Activated effector memory CD4-positive, alpha-beta T cell treated with anti-CD3 and anti-CD28 coated beads, Interleukin-2, amount 50 U/mL, for 16 hours (primary cell): ENCODE results near the gene UVSSA.
"Not testable (repeated sequence)": the region's sequence is repeated elsewhere in the genome, so short reads cannot be mapped to it uniquely, and the experiment has no call there.

Experiments
- DNase-seq: peaks from one replicate; pipeline ENCODE4 v3.0.0-alpha.2; 2020

UVSSA gene

DNA sequence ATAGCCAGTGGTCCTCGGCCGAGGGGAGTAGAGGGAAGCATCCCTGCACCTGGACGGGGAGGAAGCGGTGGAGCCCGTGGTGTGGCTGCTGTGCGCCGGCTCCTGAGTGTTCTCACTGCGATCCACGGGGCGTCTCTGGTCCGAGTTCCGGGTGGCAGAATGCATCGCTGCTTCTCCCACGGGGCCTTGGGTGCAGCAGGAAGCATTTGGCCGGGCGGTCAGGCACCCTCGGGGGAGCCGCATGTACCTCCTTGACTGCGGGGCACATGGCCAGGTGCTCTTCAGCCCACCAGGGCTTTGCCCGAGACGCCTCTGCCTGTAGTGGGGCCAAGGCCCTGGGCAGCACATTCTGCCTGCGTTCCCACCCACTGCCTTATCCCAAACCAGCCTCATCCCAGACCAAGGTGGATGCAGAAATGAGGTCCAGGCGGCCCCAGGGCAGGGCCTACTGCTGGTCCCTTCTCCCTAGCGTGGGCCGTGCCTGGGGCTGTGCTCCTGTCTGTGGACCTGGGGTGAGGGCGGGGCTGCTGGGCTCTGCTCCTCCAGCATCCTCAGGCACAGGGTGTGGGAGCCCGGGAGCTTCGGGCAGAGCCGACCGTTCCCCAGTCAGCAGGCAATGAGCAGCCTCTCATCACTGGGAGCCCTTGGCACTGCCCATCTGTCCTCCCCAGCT lies 31.7 kb downstream of the UVSSA start:
- DNase-seq = no peak

DNA sequence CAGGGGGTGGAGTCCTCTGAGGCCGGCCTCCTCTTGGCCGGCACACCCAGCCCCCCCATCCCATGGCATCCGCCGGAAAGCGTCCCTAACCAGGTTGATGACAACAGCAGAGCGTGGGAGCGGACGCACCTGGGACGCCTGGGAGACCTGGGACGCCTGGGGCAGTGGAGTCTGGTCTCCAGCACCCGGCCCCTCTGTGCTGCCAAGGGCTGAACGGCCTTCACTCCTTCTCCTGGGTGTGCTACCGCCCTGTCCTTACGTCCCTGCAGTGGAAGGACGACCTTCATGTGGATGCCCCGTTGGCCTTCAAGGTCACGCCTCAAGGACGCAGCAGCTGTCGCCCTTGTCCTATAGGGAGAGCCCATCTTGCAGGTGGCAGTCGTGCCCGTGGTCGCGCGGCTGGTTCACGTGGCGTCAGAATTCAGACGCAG lies 32.4 kb downstream of the UVSSA start:
- DNase-seq = no peak

DNA sequence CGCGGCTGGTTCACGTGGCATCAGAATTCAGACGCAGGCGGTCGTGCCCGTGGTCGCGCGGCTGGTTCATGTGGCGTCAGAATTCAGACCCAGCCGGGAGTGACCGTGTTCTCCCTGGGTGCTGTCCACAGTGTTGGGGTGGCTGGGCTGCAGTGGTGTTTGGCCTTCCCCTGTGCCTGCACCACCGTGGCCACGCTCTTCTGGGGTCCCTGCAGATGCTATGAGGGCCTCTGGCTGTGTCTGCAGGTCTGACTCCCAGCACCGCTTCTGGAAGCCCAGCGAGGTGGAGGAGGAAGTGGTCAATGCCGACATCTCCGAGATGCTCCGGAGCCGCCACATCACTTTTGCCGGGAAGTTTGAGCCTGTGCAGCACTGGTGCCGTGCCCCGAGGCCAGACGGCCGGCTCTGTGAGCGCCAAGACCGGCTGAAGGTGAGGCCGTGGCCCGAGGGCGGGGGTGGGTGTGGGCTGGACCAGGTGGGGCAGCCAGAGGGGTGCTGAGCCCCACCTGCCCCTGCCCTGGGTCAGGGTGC lies 32.9 kb downstream of the UVSSA start:
- DNase-seq = no peak

DNA sequence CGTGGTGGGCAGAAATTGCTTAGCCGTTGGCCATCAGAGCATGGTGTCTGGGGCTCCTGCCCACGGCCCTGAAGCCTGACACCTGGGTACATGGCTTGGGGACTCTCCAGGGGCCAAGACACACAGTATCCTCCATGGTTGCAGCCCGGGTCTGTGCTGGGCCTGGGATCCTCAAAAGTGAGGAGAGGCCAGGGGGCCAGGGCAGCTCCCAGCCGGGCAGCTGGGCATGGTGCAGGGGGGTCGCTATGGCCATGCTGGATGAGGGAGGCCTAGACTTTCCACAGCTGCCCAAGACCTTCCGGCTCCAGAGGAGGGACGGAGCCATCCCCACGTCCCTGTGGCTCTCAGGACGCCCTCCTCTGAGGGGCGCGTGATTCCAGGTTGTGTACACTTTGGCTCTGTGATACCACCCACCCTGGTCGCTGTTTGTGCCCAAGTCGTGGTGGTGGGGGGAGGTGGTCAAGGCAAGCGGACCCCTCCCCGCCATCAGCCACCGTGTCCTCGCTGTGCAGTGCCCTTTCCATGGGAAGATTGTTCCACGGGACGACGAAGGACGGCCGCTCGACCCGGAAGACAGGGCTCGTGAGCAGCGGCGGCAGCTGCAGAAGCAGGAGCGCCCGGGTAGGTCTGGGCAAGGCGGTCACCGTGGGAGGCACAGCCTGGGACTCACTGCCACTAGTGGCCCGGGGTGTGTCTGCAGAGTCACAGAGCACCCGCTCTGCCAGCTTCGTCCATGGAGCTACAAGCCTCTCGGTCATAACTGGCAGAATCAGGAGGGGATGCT lies 33.6 kb downstream of the UVSSA start:
- no peak for DNase-seq

GRCh38 chr4:1381181-1381621 lies 34.2 kb downstream of the UVSSA start:
- DNase-seq = no peak

- DNase-seq = no peak
Measured at GRCh38 chr4:1381944-1382541, 35.0 kb downstream of the UVSSA start.

DNA sequence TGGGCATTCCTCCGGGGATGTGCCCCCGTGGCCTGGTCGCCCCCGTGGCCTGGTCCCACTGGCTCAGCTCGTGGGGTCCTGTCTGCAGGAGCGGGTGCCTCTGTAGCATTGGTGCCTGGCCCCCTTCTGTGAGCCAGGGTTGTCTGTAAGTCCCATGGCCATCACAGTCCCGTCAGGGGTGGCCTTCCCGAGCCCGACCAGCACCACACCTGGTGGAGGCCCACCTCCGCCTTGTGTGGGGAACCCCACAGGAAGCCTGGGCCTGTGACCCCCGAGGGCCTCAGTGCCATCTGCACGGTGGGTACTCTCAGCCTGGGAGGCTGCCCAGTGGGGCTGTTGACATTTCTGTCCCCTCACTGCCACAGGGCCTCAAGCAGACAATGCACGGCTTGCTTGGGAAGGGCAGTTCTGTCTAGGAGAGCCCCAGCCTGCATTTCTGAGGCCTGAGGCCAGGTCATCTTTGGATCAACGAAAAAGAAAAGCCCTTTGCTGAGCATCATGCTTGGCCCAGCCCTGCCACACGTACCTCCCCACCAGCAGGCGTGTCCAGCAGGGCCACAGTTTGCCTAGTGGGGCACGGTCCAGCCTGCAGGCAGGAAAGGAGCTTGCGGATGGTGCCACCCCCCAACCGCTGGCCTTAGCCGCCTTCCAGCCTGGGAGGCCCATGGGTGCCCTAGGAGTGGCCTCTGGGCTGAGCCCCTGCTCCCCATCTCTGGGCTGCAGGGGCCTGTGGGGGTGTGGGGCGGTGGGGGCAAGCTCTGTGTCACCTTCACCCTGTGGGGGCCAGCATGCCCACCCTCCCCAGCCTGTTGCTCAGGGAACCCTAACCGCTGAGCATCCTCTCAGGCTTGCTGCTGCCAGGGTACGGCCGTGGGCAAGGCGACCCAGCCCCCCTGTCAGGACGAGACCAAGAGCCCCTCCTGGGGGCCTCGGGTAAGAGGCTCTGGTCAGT lies 36.0 kb downstream of the UVSSA start:
- DNase-seq = no peak

- DNase-seq = no peak
Measured at GRCh38 chr4:1383728-1384591, 37.0 kb downstream of the UVSSA start.

DNA sequence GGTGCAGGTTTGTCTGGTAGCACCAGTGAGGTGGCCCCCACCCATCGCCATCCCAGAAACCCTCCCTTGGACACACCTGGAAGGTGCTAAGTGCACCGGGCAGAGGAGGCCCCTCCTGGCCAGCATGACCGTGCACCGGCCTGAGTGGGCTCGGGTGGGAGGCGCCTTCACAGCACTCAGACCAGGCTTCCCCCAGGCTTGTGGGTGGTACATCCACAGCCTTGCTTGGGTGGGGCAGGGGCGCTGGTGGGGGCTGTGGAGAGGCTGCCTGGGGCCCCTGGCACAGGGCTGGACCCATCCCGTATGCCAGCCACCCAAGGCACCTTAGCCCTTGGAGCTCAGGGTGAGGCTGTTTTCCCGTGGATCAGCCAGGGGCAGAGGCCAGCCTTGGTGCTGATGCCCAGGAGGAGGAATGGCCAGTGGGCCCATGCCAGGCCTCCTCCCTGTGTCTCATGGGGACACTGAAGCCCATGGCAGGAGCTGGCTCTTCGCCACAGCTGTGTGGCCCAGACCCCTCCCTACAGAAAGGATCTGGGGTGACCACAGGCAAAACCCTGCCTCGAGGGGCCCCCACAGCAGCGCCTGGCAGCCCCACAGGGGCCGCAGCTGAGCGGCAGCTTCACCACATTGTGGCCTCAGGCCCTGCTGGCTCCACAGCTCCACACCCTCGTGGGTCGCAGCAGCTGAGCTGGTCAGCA lies 37.8 kb downstream of the UVSSA start:
- no peak for DNase-seq

GRCh38 chr4:1385373-1386340 lies 38.6 kb downstream of the UVSSA start:
- no peak for DNase-seq

DNA sequence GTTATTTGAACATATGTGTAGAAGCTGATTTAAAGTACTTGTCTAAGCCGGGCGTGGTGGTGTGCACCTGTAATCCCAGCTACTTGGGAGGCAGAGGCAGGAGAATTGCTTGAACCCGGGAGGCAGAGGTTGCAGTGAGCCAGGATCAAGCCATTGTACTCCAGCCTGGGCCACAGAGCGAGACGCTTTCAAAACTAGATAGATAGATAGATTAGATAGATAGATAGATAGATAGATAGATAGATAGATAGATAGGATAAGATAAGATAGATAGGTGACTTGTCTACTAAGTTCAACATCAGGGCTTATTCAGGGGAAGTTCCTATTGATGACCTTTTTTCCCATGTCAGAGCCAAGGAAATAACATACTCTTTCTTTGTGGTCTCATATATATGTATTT lies 46.4 kb downstream of the UVSSA start:
- DNase-seq = not testable (repeated sequence)

DNA sequence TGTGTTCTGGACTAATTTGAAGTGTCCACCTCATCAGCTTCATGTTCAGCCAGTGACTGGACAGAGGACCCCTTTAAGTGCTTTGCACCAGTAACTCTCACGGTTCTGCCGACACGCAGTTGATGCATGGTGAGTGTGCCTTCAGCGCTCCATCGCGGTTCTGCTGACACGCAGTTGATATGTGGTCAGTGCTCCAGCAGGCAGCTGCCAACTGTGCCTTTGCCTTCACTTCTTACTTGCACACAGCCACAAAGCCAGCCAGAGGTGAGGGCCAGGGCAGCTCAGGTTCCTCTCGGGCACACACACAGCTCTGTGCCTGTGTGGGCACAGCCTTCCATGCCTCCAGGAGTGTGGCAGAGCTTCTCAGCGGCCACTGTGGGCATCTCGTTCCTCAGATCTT lies 46.9 kb downstream of the UVSSA start:
- DNase-seq = no peak

- not testable (repeated sequence) for DNase-seq
Measured at GRCh38 chr4:1394554-1395388, 47.8 kb downstream of the UVSSA start.

GRCh38 chr4:1395389-1395820 lies 48.4 kb downstream of the UVSSA start:
- not testable (repeated sequence) for DNase-seq

DNA sequence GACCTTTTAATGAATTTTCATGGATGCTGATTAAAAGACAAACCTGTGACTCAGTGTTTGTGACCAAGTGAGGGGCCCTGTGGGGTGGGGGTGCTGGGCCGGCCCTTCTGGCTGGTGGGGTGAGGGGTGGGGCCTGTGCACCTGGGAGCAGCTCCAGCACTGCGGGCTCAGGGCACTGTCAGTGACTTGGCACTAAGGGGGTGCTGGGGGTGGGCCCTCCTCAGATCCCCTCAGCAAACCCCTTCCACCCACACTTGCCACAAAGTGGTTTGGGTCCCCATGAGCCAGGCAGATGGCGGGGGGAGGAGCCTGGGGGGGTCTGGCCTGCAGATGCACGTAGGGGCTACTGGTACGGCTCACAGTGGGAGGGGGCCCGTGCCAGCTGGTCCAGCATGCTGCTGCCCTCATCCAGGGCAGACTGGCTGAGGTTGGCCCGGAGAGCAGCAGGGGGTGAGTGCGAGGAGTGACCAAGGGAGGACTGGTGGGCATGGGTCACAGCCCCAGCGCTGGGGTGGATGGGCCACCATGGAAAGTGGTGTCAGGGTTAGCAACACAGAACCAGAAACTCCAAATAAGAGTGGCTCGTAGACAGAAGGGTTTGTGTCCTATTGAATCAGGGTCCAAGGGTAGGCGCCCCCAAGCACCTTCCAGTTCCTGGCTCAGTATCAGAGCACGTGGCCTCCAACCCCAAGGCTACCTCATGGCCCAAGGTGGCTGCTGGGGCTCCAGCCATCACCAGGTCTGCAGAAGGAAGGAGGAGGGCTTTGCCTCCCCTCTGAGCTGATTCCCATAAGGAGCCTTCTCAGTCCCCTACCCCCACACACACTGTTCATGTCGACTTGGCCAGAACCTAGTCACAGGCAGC lies 49.2 kb downstream of the UVSSA start:
- no peak for DNase-seq

DNA sequence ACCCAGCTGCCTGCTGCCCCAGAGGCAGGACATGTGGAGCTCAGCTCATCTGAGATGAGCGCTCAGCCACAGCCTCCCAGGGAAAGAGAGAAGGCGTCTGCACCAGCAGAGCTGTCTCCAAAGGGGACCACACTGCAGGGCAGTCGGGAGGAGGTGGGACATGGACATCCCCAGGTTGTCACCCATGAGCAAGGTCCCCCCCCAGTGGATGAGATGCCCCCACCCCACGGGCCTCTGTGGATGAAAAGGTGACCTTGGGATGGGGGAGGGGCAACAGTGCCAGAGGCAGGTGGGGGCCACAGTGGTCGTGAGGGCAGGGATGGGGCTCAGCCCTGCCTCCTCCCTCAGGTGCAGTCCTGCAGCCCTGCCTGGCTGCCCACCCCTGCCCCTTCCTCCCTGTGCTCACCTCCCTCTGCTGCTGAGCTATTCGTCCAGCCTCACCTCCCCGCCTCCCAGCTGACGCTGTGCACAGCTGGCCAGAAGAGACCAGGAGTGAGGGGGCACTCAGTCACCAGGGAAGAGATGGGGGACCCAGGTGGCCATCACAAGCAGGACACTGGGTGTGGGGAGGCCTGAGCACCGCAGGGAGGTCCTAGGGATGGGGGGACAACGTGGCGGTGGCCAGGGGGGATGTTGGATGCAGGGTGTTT lies 49.9 kb downstream of the UVSSA start:
- no peak for DNase-seq
